Cerebellar nuclear complex (tissue), 1 donor: Measurements from ENCODE around the gene USP10.

Experiments used
- DNase-seq, 2 experiments: peaks; one replicate each; lab custom pipeline; 2025; lab: John Stamatoyannopoulos, UW

USP10 gene

GRCh38 chr16:84699712-84700445 lies at the start of gene USP10:
Gene USP10 (plus strand): TSS chr16:84700000. CDS start chr16:84700091, 91 bp downstream.
- no peak for DNase-seq

- DNase-seq, result no peak
These were observed 49.5 kb upstream of the USP10 start for GRCh38 chr16:84650062-84650991.

GRCh38 chr16:84652566-84652965 lies 47.2 kb upstream of the USP10 start:
- no peak for DNase-seq

GRCh38 chr16:84654238-84654637 lies 45.6 kb upstream of the USP10 start:
- DNase-seq, result no peak

GRCh38 chr16:84654998-84655397 lies 44.8 kb upstream of the USP10 start:
- no peak for DNase-seq

GRCh38 chr16:84656649-84657048 lies 43.2 kb upstream of the USP10 start:
- DNase-seq, result no peak

- no peak for DNase-seq
These were observed 42.5 kb upstream of the USP10 start for GRCh38 chr16:84657229-84657837.

GRCh38 chr16:84658690-84659089 lies 41.1 kb upstream of the USP10 start:
- no peak for DNase-seq

- no peak for DNase-seq
These were observed 40.0 kb upstream of the USP10 start for GRCh38 chr16:84659656-84660300.

- DNase-seq, result no peak
These were observed 38.8 kb upstream of the USP10 start for GRCh38 chr16:84660973-84661372.

GRCh38 chr16:84661418-84662060 lies 38.3 kb upstream of the USP10 start:
- DNase-seq, result no peak

GRCh38 chr16:84662471-84662870 lies 37.3 kb upstream of the USP10 start:
- DNase-seq, result no peak

GRCh38 chr16:84663433-84664101 lies 36.2 kb upstream of the USP10 start:
- DNase-seq, result no peak

- no peak for DNase-seq
These were observed 34.4 kb upstream of the USP10 start for GRCh38 chr16:84665359-84665758.

GRCh38 chr16:84665843-84666242 lies 34.0 kb upstream of the USP10 start:
- no peak for DNase-seq

GRCh38 chr16:84667600-84668309 lies 32.0 kb upstream of the USP10 start:
- DNase-seq, result no peak

GRCh38 chr16:84670063-84670462 lies 29.7 kb upstream of the USP10 start:
- DNase-seq, result no peak

GRCh38 chr16:84672276-84673202 lies 27.3 kb upstream of the USP10 start:
- DNase-seq, result no peak

GRCh38 chr16:84673203-84673535 lies 26.6 kb upstream of the USP10 start:
- no peak for DNase-seq
